ENCODE measurements around the gene TNFRSF1B. TPM values are rescaled to one million over a fixed set of nuclear protein-coding genes. Genes with fewer than 3 reads are reported as not detected.

The TNFRSF1B gene
- total RNA-seq, 1 donor from 2014 or later, result 5.1 TPM

- Mint-ChIP-seq H3K36me3 (ENCODE audit: unreplicated experiment) (no peaks in the 10 kb centered on the region), H3K4me1 (ENCODE audit: low read depth, unreplicated experiment) (peaks cover 7% of the 10 kb centered on the region), H3K4me3 (ENCODE audit: unreplicated experiment) (no peak overlapping the region), H3K27ac (ENCODE audit: unreplicated experiment) (no peak overlapping the region), H3K9me3 (ENCODE audit: unreplicated experiment) (peaks cover 3% of the 10 kb centered on the region), H3K27me3 (ENCODE audit: unreplicated experiment) (peaks cover 7% of the 10 kb centered on the region)
- no peak for DNase-seq
- TF ChIP-seq CTCF (IDR thresholded peaks at IDR 0.05; ENCODE audit: partially characterized antibody, unreplicated experiment), result no peak
These were observed 24.5 kb upstream of the TNFRSF1B start for GRCh38 chr1:12142141-12142823.

GRCh38 chr1:12142891-12143630 is 23.7 kb upstream of the TNFRSF1B start:
- no peak overlapping the region for H3K4me3 Mint-ChIP-seq (ENCODE audit: unreplicated experiment)
- peaks cover 3% of the 10 kb centered on the region for H3K9me3 Mint-ChIP-seq (ENCODE audit: unreplicated experiment)
- H3K27me3 Mint-ChIP-seq (ENCODE audit: unreplicated experiment), result peaks cover 7% of the 10 kb centered on the region
- DNase-seq, result no peak
- peaks cover 7% of the 10 kb centered on the region for H3K4me1 Mint-ChIP-seq (ENCODE audit: low read depth, unreplicated experiment)
- no peak overlapping the region for H3K27ac Mint-ChIP-seq (ENCODE audit: unreplicated experiment)
- H3K36me3 Mint-ChIP-seq (ENCODE audit: unreplicated experiment), result no peaks in the 10 kb centered on the region
- no peak for TF ChIP-seq CTCF (IDR thresholded peaks at IDR 0.05; ENCODE audit: partially characterized antibody, unreplicated experiment)

GRCh38 chr1:12143631-12144155 is 23.1 kb upstream of the TNFRSF1B start:
- H3K4me3 Mint-ChIP-seq (ENCODE audit: unreplicated experiment), result no peak overlapping the region
- H3K4me1 Mint-ChIP-seq (ENCODE audit: low read depth, unreplicated experiment), result peaks cover 7% of the 10 kb centered on the region
- peaks cover 3% of the 10 kb centered on the region for H3K9me3 Mint-ChIP-seq (ENCODE audit: unreplicated experiment)
- TF ChIP-seq CTCF (IDR thresholded peaks at IDR 0.05; ENCODE audit: partially characterized antibody, unreplicated experiment), result no peak
- no peaks in the 10 kb centered on the region for H3K36me3 Mint-ChIP-seq (ENCODE audit: unreplicated experiment)
- DNase-seq, result no peak
- H3K27ac Mint-ChIP-seq (ENCODE audit: unreplicated experiment), result no peak overlapping the region
- peaks cover 7% of the 10 kb centered on the region for H3K27me3 Mint-ChIP-seq (ENCODE audit: unreplicated experiment)

GRCh38 chr1:12144236-12144635 is 22.6 kb upstream of the TNFRSF1B start:
- H3K4me1 Mint-ChIP-seq (ENCODE audit: low read depth, unreplicated experiment), result peaks cover 7% of the 10 kb centered on the region
- H3K4me3 Mint-ChIP-seq (ENCODE audit: unreplicated experiment), result no peak overlapping the region
- no peak for DNase-seq
- H3K9me3 Mint-ChIP-seq (ENCODE audit: unreplicated experiment), result no peaks in the 10 kb centered on the region
- no peak for TF ChIP-seq CTCF (IDR thresholded peaks at IDR 0.05; ENCODE audit: partially characterized antibody, unreplicated experiment)
- peaks cover 3% of the 10 kb centered on the region for H3K27me3 Mint-ChIP-seq (ENCODE audit: unreplicated experiment)
- H3K27ac Mint-ChIP-seq (ENCODE audit: unreplicated experiment), result no peak overlapping the region
- no peaks in the 10 kb centered on the region for H3K36me3 Mint-ChIP-seq (ENCODE audit: unreplicated experiment)

- Mint-ChIP-seq H3K9me3 (ENCODE audit: unreplicated experiment) (no peaks in the 10 kb centered on the region), H3K27me3 (ENCODE audit: unreplicated experiment) (no peaks in the 10 kb centered on the region)
These were observed 21.8 kb upstream of the TNFRSF1B start for GRCh38 chr1:12144969-12145368.

More at GRCh38 chr1:12144969-12145368, 21.8 kb upstream of the TNFRSF1B start:
- H3K4me3 Mint-ChIP-seq (ENCODE audit: unreplicated experiment), result no peak overlapping the region
- H3K36me3 Mint-ChIP-seq (ENCODE audit: unreplicated experiment), result no peaks in the 10 kb centered on the region
- no peak overlapping the region for H3K27ac Mint-ChIP-seq (ENCODE audit: unreplicated experiment)
- DNase-seq, result no peak
- H3K4me1 Mint-ChIP-seq (ENCODE audit: low read depth, unreplicated experiment), result peaks cover 7% of the 10 kb centered on the region
- no peak for TF ChIP-seq CTCF (IDR thresholded peaks at IDR 0.05; ENCODE audit: partially characterized antibody, unreplicated experiment)
